ENCODE data around the gene SSR4. TPM values are rescaled to one million over a fixed set of nuclear protein-coding genes. Genes with fewer than 3 reads are reported as not detected.

The SSR4 gene
- total RNA-seq, 4 donors from 2014 or later = 100 to 115 (median 109) TPM

DNA sequence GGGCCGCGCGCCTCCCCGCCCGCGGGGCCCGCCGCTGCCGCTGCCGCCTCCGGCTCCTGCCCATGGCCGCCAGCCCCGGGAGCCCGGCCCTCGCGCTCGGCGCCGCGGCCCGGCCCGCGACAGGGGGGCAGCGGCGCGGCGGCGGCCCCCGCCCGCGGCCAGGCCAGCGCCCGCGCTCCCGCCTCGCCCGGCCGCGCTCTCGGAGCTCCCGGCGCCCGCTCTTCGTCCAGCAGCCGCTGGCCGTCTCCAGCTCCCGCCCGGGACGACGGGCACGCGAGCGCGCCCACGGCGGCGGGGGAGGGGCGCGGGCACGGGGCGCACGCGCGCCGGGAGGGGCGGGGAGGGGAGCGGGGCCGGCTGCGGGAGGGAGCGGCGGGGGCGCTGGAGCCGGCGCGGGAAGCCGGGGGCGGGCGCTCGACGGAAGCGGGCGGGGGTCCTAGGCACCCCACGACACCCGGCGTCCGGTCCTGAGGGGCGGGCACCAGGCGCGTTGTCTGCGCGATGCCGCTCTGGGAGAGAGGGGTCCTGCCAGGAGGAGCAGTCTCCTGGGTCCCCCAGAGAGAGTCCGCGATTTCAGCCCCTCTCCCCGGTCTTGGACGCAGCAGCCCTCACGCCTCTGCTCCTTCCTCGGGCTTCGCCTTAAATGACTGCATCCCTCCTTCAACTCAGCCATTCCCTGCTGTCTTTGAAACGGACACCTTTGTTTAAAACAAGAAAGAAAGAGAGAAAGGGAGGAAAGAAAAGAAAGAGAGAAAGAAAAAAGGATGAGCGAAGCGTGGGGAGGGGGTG is 36.4 kb downstream of the SSR4 start:
- Histone ChIP-seq H3K9me3 (no peaks in the 10 kb centered on the region), H3K4me1 (peaks cover 10 to 33% (median 25%) of the 10 kb centered on the region in 4 donors), H3K27me3 (peaks cover 0 to 5% (median 0%) of the 10 kb centered on the region in 4 donors), H3K36me3 (no peaks in the 10 kb centered on the region), H3K27ac (replicated peaks in 1 of 4) (no peak overlapping the region), H3K4me3 (peak overlapping the region; percentile 55 to 67 (median 60))
- WGBS = 18% methylated on average over 52 of the region's 102 CpGs
- DNase-seq (ENCODE audit: extremely low spot score) = no peak
- intact Hi-C loops (cut with DNase I) = no loop called here
- no peak for TF ChIP-seq POLR2AphosphoS5 (IDR thresholded peaks at IDR 0.05)
- TF ChIP-seq EP300 (IDR thresholded peaks at IDR 0.05) = no peak
- TF ChIP-seq, protein P1, sequence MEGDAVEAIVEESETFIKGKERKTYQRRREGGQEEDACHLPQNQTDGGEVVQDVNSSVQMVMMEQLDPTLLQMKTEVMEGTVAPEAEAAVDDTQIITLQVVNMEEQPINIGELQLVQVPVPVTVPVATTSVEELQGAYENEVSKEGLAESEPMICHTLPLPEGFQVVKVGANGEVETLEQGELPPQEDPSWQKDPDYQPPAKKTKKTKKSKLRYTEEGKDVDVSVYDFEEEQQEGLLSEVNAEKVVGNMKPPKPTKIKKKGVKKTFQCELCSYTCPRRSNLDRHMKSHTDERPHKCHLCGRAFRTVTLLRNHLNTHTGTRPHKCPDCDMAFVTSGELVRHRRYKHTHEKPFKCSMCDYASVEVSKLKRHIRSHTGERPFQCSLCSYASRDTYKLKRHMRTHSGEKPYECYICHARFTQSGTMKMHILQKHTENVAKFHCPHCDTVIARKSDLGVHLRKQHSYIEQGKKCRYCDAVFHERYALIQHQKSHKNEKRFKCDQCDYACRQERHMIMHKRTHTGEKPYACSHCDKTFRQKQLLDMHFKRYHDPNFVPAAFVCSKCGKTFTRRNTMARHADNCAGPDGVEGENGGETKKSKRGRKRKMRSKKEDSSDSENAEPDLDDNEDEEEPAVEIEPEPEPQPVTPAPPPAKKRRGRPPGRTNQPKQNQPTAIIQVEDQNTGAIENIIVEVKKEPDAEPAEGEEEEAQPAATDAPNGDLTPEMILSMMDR (IDR thresholded peaks at IDR 0.05) = no peak
- no peak for TF ChIP-seq POLR2A (IDR thresholded peaks at IDR 0.05; ENCODE audit: low read depth)

DNA sequence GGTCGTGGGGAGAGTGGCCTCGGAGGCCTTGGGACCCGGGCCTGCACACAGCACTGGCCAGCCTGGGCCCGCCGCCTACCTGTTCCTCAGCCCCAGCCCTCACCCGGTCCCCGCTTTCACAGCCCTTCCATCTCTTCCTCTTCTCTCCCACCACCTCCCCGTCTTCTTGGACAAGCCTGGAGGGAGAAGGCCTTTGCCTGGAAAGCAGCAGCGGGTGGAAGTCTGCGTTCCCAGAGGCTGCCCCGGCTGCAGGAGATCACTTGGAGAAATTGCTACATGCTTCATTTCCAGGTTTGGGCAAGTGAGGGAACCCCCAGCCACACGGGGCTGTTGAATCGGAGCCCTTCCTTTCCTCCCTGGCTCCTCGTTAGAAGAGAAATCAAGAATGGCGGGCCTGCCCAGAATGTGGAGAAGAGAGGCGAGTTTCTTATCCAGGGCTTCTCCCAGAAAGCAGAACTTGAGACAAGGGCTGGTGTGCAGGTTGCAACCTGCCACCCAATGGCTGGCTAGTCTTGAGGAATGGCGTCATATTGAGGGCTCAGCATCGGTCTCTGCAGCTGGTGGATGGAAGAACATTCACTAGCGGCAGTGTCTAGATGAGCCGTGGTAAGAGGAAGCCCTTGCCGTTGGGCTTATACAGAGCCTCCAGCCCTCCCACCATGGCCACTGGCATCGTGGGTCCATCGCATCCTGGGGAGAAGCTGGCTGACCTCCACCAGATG is 37.1 kb downstream of the SSR4 start:
- no peak for TF ChIP-seq POLR2A (IDR thresholded peaks at IDR 0.05; ENCODE audit: low read depth)
- TF ChIP-seq, protein P1 (IDR thresholded peaks at IDR 0.05) = no peak
- peaks cover 10 to 33% (median 25%) of the 10 kb centered on the region in 4 donors for H3K4me1 ChIP-seq
- H3K27me3 ChIP-seq = peaks cover 0 to 5% (median 0%) of the 10 kb centered on the region in 4 donors
- H3K4me3 ChIP-seq = no peak overlapping the region
- whole genome bisulfite sequencing = 73% methylated on average over 23 of the region's 23 CpGs
- DNase-seq (ENCODE audit: extremely low spot score) = no peak
- intact Hi-C loops (cut with DNase I) = no loop called here
- H3K36me3 ChIP-seq = no peaks in the 10 kb centered on the region
- H3K27ac ChIP-seq (replicated peaks in 1 of 4) = no peak overlapping the region
- no peaks in the 10 kb centered on the region for H3K9me3 ChIP-seq

GRCh38 chrX:153832728-153833127 is 38.3 kb downstream of the SSR4 start:
- peaks cover 10 to 32% (median 25%) of the 10 kb centered on the region in 4 donors for H3K4me1 ChIP-seq
- no peak overlapping the region for H3K4me3 ChIP-seq
- H3K27me3 ChIP-seq = peaks cover 0 to 5% (median 0%) of the 10 kb centered on the region in 4 donors
- WGBS = 88% methylated on average over 1 of the region's 10 CpGs
- TF ChIP-seq, protein P1 (IDR thresholded peaks at IDR 0.05) = no peak
- no peak for TF ChIP-seq POLR2A (IDR thresholded peaks at IDR 0.05; ENCODE audit: low read depth)
- no peak for TF ChIP-seq EP300 (IDR thresholded peaks at IDR 0.05)
- TF ChIP-seq POLR2AphosphoS5 (IDR thresholded peaks at IDR 0.05) = no peak
- DNase-seq (ENCODE audit: extremely low spot score) = no peak
- H3K36me3 ChIP-seq = no peaks in the 10 kb centered on the region
- no peaks in the 10 kb centered on the region for H3K9me3 ChIP-seq
- intact Hi-C loops (cut with DNase I) = no loop called here
- H3K27ac ChIP-seq (replicated peaks in 1 of 4) = no peak overlapping the region

- TF ChIP-seq POLR2AphosphoS5 (IDR thresholded peaks at IDR 0.05) = no peak
- TF ChIP-seq EP300 (IDR thresholded peaks at IDR 0.05) = no peak
- TF ChIP-seq, protein P1 (IDR thresholded peaks at IDR 0.05) = no peak
- no peak for TF ChIP-seq POLR2A (IDR thresholded peaks at IDR 0.05; ENCODE audit: low read depth)
- no peak overlapping the region for H3K4me3 ChIP-seq
- intact Hi-C loops (cut with DNase I) = no loop called here
- 88% methylated on average over 6 of the region's 6 CpGs for WGBS
- H3K27me3 ChIP-seq = peaks cover 0 to 8% (median 0%) of the 10 kb centered on the region in 4 donors
- H3K4me1 ChIP-seq = no peaks in the 10 kb centered on the region
- no peaks in the 10 kb centered on the region for H3K9me3 ChIP-seq
- no peak overlapping the region for H3K27ac ChIP-seq (replicated peaks in 1 of 4)
- DNase-seq (ENCODE audit: extremely low spot score) = no peak
- H3K36me3 ChIP-seq = no peaks in the 10 kb centered on the region
These were observed 42.5 kb downstream of the SSR4 start for GRCh38 chrX:153836921-153837320.
